Measurements from ENCODE around the gene INSYN2B. TPM values are rescaled to one million over a fixed set of nuclear protein-coding genes. Genes with fewer than 3 reads are reported as not detected.

Gene INSYN2B
- total RNA-seq = 0.07 and 0.17 TPM in 2 replicates

DNA sequence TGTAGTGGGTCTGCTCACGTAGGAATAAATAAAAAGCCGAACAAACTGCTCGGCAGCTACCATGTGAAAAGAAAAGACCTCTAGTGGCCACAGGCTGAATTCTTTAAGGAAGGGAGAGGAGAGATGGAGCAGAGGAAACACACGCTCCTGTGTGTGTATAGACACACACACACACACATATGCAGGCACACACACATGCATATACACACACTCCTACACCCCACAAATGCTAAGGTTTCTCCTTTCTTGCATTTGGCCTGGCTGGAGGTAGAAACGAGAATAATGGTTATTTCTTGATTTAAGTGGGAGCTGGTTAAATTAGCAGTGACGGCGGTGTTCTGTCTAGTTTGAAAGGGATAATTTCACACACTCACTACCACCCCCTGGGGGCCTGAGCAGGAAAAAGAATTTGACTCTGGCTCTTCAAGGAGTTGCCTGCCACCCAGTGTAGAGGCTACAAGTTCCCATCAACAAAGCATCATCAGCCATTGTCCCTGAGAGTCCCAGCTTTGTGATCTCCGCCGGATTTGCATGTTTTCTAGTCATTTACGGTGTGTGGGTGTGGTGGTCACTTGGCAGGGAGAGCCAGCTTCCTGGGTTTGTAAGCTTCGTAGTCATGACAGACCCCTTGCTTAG, at the start of gene INSYN2B:
Gene INSYN2B, minus strand, starts transcription at position 78 of the 636 bp plus-strand sequence. CDS start 96,597 bp downstream, outside the sequence.
- no peaks in the 10 kb centered on the region for H3K27me3 ChIP-seq (ENCODE audit: control insufficient read depth, insufficient read depth, low read length)
- TF ChIP-seq, protein P1, sequence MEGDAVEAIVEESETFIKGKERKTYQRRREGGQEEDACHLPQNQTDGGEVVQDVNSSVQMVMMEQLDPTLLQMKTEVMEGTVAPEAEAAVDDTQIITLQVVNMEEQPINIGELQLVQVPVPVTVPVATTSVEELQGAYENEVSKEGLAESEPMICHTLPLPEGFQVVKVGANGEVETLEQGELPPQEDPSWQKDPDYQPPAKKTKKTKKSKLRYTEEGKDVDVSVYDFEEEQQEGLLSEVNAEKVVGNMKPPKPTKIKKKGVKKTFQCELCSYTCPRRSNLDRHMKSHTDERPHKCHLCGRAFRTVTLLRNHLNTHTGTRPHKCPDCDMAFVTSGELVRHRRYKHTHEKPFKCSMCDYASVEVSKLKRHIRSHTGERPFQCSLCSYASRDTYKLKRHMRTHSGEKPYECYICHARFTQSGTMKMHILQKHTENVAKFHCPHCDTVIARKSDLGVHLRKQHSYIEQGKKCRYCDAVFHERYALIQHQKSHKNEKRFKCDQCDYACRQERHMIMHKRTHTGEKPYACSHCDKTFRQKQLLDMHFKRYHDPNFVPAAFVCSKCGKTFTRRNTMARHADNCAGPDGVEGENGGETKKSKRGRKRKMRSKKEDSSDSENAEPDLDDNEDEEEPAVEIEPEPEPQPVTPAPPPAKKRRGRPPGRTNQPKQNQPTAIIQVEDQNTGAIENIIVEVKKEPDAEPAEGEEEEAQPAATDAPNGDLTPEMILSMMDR (IDR thresholded peaks at IDR 0.05; ENCODE audit: insufficient read depth, low read length, poor library complexity, severe bottlenecking) = peak; percentile 72
- peak within 1 kb of the TSS; percentile 44 for H3K4me3 ChIP-seq (ENCODE audit: low read depth, low read length)
- DNase-seq (ENCODE audit: low read depth) = peak; percentile 49
- no peaks in the 10 kb centered on the region for H3K36me3 ChIP-seq (ENCODE audit: control insufficient read depth, insufficient read depth, low read length)

DNA sequence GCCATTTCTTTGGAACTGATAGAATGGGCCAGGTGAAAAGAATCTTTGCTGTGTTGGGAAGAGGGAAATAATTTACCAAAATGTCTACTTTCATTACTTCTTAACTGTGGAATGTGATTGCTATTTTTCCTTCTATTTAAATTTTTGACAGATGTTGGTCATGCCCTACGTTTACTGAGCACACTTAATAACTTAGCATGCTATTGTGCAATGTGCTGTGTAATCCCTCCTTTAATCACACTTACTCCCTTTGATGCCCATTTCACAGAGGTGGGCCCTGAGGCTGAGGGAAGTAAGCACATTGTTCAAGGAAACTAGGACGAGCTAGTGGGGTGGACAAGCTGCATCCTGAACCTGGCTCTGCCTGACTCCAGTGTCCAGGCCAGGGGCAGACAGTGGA, 47.8 kb upstream of the INSYN2B start:
- no peaks in the 10 kb centered on the region for H3K27me3 ChIP-seq (ENCODE audit: control insufficient read depth, insufficient read depth, low read length)
- DNase-seq (ENCODE audit: low read depth) = no peak
- TF ChIP-seq, protein P1 (IDR thresholded peaks at IDR 0.05; ENCODE audit: insufficient read depth, low read length, poor library complexity, severe bottlenecking) = no peak
- no peaks in the 10 kb centered on the region for H3K36me3 ChIP-seq (ENCODE audit: control insufficient read depth, insufficient read depth, low read length)
- H3K4me3 ChIP-seq (ENCODE audit: low read depth, low read length) = no peak overlapping the region

DNA sequence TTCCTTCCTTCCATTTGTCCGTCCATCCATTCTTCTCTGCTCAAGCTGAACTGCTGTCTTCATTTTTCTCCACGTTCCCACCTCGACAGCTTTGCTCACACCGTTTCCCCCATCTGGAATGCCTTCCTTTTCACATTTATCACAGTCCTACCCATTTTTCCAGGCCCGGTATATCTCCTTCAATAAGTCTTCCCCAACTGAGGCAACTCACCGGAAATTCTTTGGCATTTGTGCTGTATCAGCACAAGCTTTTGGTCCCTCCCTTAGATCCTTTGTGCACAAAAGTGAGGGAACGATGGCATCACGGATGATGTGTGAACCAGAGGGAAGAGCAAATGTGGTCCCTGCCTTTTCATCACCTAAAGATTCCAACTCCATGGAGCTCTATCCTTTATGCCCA, 45.6 kb upstream of the INSYN2B start:
- no peak overlapping the region for H3K4me3 ChIP-seq (ENCODE audit: low read depth, low read length)
- TF ChIP-seq, protein P1 (IDR thresholded peaks at IDR 0.05; ENCODE audit: insufficient read depth, low read length, poor library complexity, severe bottlenecking) = no peak
- no peaks in the 10 kb centered on the region for H3K27me3 ChIP-seq (ENCODE audit: control insufficient read depth, insufficient read depth, low read length)
- H3K36me3 ChIP-seq (ENCODE audit: control insufficient read depth, insufficient read depth, low read length) = no peaks in the 10 kb centered on the region
- no peak for DNase-seq (ENCODE audit: low read depth)

DNA sequence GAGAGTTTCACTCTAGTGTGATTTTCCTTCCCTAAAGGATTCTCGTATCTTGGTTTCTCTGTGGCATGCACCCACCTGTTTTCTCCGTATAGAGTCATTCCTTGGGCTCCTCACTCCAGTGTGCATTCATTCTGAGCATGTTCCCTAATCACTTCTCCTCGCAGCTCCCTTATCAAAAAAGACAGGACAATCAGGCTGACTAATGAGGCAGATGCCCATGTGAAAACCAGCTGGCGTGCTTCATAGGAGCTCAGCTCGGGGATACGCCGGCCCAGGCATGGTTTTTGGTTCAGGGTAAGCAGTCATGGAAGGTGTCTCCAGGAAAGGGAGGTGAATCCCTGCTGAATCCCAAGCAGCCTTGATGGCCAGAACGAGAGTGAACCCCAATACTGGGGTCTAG, 41.2 kb upstream of the INSYN2B start:
- Histone ChIP-seq H3K36me3 (ENCODE audit: control insufficient read depth, insufficient read depth, low read length) (no peaks in the 10 kb centered on the region), H3K4me3 (ENCODE audit: low read depth, low read length) (no peak overlapping the region), H3K27me3 (ENCODE audit: control insufficient read depth, insufficient read depth, low read length) (no peaks in the 10 kb centered on the region)
- DNase-seq (ENCODE audit: low read depth) = no peak
- TF ChIP-seq, protein P1 (IDR thresholded peaks at IDR 0.05; ENCODE audit: insufficient read depth, low read length, poor library complexity, severe bottlenecking) = no peak

DNA sequence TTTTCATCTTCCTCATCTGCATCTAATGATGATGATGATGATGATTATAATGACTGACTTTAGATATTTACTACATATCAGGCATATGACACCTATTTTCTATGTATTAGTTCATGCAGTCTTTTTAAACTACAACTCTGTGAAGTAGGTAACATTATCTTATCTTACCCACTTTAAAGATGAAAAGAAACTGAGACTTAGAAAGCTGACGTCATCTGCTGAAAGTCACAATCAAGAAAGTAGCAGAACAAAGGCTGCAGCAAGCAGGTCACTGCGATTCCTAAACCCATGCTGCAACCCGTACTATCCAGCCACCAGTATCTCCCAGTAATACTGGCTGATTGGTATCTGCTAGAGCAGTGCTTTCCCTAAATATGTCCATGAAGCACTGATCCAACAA, 40.1 kb upstream of the INSYN2B start:
- Histone ChIP-seq H3K27me3 (ENCODE audit: control insufficient read depth, insufficient read depth, low read length) (no peaks in the 10 kb centered on the region), H3K4me3 (ENCODE audit: low read depth, low read length) (no peak overlapping the region), H3K36me3 (ENCODE audit: control insufficient read depth, insufficient read depth, low read length) (no peaks in the 10 kb centered on the region)
- no peak for DNase-seq (ENCODE audit: low read depth)
- TF ChIP-seq, protein P1 (IDR thresholded peaks at IDR 0.05; ENCODE audit: insufficient read depth, low read length, poor library complexity, severe bottlenecking) = no peak

DNA sequence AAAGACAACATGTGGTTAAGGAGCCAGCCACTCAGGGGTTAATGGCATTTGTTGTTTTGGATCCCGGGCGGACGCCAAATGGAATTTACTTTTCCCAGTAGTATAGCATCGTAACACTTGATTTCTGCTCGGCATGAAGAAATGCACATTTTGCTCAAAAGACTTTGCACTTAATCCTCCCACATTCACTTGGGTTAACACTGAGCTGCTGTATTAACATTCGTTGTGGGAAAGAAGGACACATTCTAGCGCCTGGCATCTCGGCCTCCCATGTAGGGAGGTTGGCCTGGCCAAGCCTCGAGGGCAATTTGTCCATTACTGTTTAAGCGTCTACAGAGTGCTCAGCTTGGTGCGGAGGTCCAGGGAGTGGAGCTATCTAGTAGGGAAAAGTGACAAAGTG, 32.3 kb upstream of the INSYN2B start:
- Histone ChIP-seq H3K36me3 (ENCODE audit: control insufficient read depth, insufficient read depth, low read length) (no peaks in the 10 kb centered on the region), H3K27me3 (ENCODE audit: control insufficient read depth, insufficient read depth, low read length) (no peaks in the 10 kb centered on the region), H3K4me3 (ENCODE audit: low read depth, low read length) (no peak overlapping the region)
- TF ChIP-seq, protein P1 (IDR thresholded peaks at IDR 0.05; ENCODE audit: insufficient read depth, low read length, poor library complexity, severe bottlenecking) = no peak
- no peak for DNase-seq (ENCODE audit: low read depth)
